HG03571 (cell line): ENCODE measurements around the gene CFAP52.
"Not testable (repeated sequence)": the region's sequence is repeated elsewhere in the genome, so short reads cannot be mapped to it uniquely, and the experiment has no call there.

Source experiments
- ATAC-seq: cut with Tn5 transposase; IDR thresholded peaks from one replicate; pipeline ENCODE4 v1.9.1; 2021; ENCODE audit not compliant: unreplicated experiment

The CFAP52 gene, protein sequence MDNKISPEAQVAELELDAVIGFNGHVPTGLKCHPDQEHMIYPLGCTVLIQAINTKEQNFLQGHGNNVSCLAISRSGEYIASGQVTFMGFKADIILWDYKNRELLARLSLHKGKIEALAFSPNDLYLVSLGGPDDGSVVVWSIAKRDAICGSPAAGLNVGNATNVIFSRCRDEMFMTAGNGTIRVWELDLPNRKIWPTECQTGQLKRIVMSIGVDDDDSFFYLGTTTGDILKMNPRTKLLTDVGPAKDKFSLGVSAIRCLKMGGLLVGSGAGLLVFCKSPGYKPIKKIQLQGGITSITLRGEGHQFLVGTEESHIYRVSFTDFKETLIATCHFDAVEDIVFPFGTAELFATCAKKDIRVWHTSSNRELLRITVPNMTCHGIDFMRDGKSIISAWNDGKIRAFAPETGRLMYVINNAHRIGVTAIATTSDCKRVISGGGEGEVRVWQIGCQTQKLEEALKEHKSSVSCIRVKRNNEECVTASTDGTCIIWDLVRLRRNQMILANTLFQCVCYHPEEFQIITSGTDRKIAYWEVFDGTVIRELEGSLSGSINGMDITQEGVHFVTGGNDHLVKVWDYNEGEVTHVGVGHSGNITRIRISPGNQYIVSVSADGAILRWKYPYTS

DNA sequence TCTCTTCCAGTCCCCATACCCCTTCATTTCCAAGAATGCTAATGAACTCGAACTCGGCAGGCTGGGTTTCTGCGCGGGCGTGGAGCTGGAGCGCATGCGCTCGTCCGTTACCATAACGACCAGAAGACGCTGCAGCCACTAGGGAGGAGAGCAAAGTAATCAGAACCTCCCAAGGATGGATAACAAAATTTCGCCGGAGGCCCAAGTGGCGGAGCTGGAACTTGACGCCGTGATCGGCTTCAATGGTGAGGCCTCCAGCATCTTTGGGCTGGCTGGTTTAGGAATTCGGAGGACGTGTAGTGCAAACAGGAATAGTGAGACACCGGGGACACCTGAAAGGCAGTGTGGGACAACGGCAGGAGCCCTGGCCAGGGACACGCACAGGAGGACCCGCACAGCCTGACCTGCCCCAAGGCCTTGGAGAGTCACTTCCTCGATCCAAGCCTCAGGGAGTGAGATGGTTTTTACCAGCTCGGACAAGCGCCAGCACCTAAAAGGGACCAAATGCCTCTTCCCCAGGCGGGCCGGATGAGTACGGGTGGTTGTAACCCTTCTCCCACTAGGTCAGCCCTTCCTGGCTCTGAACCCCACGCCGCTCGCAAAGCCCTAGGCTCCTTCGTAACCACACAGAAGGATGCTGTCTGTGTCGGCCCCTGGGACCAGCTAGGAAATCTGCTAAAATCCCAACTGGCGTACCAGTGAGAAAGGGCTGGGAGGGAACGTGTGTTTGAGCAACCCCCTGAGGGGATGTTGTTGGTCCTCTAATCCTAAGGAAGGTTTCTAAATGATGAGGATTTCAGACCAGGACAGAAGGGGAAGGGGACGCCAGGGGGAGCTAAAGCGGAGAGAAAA lies at the start of gene CFAP52:
CFAP52 (plus strand) TSS at position 122 of the 852 bp plus-strand sequence; CDS start at position 176, 54 bp downstream.
- no peak for ATAC-seq

DNA sequence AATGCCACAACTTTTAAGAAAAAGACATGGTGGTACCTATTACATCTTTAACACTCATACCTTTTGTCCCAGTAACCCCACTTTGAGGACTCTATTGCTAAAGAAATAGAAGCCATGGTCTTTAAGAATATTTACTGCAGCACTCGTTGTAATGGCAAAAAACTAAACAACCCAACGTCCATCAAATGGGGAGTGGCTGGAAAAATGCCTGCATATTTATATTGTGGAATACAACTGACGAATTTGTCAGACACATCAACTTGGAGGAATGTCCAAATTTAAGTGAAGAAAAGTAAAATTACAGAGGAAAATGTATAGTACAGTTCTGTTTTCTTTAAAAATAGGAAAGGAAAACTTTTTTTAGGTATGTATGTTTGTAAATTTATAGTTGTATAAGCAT lies 48.7 kb upstream of the CFAP52 start:
- ATAC-seq: no peak

DNA sequence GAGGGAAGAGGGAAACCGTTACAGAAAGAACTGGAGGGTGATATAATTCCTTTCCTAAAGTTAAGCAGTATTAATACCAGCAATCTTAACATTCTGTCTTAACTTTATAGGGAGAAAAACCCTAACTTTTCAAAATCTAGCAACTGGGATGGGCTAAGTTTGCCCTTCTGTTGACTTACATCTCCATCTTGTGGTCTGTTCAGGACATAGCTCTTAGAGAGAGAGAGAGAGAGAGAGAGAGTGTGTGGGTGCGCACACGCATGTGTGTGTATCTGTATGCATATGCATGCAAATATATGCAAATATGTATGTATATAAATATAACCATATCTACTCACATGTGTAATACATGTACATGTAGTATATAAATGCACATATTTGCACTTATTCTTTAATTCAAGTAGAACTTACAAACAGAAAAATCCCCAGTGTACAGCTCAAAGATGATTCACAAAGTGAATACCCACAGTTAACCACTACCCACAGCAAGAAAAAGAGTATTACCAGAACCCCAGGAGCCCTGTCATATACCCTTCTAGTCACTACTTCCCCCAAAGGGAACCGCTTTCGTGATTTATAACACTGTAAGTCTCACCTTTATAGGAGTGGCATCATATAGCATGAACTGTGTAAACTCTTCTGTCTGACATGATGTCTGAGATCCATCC lies 47.3 kb upstream of the CFAP52 start:
- no peak for ATAC-seq

DNA sequence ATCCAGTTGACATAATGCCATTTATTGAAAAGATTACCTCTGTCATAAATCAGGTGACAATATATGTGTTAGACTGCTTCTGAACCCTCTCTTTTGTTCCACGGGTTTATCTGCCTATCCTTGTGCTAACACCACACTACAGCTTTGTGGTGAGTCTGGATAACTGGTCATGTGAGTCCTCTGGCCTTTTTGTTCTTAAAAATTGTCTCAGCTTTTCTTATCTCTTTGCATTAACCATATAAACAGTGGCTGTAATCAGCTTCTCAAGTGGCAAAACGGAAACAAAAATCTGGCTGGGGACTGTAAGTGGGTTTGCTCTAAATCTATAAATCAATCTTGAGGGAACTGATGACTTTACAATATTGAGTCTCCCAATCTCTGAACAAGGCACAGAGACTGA lies 45.4 kb upstream of the CFAP52 start:
- no peak for ATAC-seq

DNA sequence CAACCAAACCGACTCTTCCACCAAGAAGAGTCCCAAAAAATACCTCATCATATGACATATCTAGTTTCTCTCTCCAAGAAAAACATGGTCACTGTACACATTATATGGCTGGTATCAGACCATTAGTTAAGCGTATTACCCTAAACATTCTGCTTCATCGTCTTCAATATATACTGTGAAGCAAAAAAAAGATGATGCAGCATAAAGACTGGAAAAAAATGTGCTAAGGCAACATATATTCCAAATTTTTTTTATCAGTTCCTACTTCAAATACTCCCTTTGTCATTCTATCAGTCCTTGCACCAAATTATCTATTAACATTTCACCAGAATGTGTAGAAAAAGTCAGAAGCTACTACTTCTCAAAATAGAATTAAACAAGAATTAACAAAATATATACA lies 43.7 kb upstream of the CFAP52 start:
- no peak for ATAC-seq

DNA sequence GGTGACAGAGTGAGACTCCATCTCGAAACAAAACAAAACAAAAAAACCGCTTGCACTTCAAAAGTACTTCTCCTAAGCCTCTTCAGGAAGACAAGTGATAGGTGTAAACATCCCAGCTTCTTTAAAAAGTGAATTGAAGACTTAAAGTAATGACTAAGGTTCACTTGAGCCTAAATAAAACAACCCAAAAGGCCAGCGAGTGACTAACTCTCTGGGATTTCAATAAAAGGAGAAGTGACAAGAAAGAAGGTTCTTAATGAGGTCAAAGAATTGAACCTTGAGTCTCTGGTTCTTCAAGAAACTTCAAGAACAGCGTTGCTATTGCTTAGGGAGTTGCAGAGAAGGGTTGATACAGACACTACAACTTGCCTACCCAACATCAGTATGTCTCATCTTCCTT lies 43.0 kb upstream of the CFAP52 start:
- ATAC-seq: no peak

DNA sequence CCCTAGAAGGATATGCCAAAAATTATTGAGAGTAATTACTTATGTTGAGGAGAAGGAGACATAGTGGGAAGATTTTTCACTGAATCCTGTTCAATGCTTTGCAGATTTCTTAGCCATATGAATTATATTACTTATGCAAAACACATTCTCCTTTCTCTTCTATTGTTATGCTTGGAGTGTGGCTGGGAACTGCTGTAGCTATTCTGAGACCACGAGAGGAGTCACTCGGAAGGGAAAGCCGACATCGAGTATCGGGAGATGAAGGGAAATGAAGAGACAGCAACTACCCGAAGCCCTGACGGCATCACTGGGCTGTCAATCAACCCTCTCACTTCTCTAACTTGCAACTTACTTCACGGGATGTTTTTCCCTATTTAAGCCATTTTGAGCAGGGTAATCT lies 40.4 kb upstream of the CFAP52 start:
- ATAC-seq: no peak

DNA sequence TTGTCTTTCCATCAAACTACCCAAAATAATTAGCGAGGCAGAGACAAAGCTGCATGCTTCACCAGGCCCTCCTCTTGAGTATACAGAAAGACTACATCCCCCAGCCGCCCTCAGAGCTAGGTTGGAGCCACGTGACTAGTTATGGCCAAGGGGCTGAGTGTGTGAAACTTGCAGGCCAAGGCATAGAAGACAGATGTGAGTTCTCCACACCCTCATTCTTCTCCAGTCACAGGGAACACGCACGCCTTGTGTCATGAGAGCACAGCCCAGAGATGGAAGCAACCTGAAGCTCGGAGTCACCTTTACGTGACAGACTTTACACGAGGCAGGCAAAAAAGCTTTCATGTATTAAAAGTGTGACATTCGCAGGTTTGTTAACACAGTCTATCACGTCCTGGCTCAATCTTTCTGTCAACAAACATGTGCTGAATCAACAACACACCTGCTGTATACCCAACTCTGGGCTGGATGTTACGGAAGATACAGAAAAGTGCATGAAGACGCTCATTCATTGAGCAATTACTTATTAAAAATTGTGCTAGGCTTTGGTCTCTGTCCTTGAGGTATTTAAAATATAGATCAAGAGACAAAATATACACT lies 39.2 kb upstream of the CFAP52 start:
- ATAC-seq: no peak

DNA sequence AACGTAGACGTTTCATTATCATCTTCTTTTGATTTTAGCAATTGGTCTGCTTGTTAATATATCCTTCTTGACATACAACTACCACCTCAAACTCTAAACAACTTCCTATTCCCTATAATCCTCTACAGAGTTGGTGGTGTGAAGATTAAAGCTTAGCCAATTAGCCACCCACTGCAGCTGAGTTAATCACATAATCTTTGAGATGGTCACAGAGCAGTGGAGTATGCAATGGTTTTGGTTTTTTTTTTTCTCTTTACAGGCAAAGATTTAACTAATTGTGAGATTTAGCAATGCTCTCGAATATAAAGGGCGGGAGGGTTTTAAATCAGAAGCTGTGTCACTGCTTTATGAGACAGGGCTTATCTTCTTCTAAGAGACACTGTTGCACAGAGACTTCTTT lies 37.8 kb upstream of the CFAP52 start:
- ATAC-seq: no peak

DNA sequence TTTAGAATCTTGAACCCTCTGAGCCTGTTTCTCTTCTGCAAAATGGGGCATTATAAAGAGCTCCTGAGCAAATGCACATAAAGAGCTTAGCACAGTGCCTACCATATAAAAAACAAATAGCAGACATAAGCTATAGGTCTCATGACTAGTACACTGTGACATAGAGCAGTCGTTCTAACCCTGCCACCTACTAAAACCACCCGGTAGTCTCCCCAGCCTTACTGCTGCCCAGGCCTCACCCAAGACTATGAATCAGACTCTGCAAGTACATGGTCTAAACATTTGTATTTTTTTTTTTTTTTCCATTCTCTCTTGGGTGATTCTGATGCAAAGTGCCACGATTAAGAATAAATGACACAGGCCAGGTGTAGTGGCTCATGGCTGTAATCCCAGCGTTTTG lies 34.7 kb upstream of the CFAP52 start:
- no peak for ATAC-seq

DNA sequence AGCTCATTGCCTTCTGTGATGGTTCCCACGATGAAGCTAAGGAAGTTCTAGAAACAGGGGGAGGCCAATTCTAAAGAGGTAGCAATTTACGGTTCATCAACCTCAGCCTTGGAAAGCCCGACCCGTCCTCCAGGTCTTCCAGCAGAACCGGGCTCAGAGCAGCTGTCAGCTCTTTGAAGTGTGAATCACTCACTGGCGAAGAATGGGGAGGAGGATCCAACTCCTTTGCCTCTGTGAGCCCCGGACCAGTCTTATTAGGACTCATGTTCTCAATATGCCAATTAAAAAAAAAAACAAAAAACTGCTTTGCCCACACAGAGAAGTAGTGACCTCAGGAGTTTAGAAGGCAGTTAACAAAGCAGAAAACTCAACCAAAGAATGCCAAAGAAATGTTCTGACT lies 32.2 kb upstream of the CFAP52 start:
- ATAC-seq: no peak

DNA sequence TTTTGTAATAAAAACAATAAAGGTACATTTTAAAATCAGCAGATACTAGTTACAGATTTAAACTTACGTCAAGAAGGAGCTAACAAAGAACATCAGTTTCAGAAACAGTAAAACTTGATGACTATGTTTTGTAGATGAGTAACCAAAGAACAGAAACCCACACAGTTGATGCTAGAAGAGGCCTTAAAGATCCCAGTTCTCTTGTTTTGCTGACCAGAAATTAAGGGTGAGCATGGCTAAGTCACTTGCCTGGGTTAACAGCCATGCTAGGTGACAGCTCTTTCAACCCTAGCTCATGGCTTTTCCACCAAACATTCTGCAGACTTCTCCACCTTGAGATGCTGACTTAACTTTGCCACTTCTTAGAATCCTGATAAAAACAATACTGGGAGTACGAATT lies 27.2 kb upstream of the CFAP52 start:
- no peak for ATAC-seq

DNA sequence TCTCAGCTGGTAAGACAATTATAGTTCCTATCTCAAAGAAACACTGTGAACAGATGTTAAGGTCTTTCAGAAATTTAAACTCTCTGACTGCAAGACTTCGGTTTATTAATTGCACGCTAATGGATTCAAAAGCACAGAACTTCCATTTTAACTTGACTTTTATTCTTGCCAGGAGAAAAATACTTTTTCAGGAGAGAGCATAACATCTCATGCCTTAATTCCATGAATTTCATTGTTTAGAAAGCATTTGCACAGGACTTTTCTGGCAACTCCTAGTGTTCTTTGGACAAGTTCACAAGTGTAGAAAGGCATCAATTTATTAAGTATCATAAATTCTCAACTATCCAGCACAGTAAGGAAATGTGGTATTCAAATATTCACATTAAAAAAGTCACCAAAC lies 23.3 kb upstream of the CFAP52 start:
- ATAC-seq: no peak

DNA sequence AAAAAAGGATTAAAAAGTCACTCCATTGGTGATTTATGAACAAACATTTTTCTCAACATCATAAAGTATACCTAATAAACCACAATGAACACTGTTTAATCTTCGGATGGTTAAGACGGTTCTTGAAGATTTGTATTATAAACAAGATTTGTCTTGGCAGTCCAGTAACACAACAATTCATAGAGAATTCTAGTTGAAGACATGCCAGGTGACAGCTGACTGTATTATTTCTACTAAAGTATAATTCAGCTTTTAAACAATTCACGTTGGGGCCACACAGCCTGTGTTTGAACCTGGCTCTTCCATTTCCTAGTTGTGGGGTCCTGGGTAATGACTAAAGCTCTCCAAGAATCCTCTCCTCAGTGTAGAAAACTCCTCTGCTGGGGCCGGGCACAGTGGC lies 22.8 kb upstream of the CFAP52 start:
- ATAC-seq: no peak

DNA sequence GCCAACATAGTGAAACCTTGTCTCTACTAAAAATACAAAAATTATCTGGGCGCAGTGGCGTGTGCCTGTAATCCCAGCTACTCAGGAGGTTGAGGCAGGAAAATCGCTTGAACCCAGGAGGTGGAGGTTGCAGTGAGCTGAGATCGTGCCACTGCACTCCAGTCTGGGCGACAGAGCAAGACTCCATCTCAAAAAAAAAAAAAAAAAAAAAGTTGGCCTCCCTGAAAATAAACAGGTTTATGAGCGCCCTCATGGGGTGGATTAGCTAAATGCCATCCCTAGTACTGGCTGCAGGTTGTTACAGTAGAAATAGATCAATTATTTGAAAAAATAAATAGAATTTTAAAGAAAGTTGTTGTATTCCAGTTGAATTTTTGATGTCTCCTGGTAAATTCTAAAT lies 21.7 kb upstream of the CFAP52 start:
- not testable (repeated sequence) for ATAC-seq

DNA sequence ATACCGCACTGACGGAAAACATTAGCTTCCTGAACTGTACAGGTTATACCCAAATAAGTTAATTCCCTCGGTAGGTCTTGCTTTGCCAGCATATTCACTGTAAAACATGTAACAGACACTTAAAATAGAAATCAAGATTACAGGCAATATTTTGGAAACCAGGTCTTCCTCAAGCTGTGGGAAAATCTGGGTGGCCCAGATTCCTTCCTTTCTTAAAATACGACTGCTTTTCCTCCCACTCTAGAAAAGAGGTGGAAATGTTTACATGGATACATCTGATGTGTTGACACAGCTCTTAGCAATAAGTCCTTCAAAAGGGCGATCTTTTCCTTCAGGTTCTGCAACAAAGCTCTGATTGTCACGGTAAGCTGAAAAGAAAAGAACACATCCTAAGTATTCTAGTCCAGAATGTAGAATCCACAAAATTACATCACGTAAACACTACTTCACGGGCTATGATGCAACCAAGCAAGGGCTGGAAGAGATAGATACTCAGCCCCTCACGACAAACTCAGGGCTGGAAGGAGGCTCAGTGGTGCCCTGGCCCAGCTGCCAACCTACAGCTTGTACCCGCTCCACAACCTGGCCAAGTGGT lies 19.2 kb upstream of the CFAP52 start:
- no peak for ATAC-seq

DNA sequence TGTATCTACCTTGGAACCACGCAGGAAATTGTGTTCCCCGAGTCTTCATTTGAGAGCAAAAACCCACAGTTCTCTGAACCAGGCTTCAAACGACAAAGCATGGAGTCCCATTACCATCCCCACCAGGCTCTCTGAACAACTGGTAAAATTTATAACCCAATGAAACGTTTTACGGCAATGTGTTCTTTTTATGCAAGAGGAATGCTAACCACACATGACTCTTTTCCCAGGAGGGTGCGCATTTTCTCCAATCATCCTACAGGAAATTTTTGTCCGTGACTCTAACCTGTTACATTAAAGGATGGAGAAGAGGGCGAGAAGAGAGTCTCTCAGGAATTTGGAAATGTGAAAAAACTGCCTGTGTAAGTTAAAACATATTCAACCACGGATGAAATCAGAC lies 18.6 kb upstream of the CFAP52 start:
- no peak for ATAC-seq

DNA sequence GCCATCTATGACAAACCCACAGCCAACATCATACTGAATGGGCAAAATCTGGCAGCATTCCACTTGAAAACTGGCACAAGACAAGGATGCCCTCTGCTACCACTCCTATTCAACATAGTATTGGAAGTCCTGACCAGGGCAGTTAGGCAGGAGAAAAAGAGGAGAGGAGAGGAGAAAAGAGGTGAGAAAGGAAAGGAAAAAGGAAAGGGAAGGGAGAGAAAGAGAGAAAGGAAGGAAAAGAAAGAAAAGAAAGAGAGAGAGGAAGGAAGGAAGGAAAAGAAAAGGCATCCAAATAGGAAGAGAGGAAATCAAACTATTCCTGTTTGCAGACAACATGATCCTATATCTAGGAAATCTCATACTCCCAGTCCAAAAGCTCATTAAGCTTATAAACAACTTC lies 12.3 kb upstream of the CFAP52 start:
- no peak for ATAC-seq

DNA sequence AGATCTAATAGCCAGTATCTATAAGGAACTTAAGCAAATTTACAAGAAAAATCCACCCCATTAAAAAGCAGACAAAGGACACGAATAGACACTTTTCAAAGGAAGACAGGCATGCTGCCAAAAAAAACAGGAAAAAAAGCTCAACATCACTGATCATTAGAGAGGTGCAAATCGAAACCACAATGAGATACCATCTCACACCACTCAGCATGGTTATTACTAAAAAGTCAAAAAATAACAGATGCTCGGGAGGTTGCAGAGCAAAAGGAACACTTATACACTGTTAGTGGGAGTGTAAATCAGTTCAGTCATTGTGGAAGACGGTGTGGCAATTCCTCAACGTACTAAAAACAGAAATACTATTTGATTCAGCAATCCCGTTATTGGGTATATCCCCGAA lies 10.4 kb upstream of the CFAP52 start:
- ATAC-seq: no peak

DNA sequence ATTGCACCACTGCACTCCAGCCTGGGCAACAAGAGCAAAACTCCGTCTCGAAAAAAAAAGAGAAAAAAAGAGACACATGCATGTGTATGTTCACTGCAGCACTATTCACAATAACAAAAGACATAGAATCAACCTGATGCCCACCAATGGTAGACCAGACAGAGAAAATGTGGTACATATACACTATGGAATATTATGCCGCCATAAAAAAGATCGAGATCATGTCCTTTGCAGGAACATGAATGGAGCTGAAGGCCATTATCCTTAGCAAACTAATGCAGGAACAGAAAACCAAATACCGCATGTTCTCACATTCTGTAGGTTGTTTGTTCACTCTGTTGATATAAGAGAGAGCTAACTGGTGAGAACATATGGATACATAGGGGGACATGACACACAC lies 9.7 kb upstream of the CFAP52 start:
- not testable (repeated sequence) for ATAC-seq

DNA sequence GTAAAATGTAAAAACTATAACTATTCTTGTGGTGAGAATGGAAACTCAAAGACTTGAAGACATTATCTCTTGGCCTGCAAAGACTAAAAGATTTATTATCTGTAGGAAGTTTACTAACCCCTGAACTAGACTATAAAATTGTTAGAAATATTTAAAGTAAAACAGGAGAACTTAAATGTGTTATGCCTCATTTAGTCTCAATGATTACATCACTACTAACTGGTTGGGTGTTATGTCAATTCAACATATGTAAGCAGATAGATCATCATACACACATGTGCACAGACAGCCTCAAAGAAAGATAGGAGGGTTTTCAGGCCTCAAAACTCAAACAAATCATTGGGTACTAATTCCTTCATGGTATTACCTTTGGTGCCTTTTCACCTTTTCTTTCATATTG lies 8.4 kb upstream of the CFAP52 start:
- no peak for ATAC-seq
